Measurements from ENCODE around the gene AKTIP.

GRCh38 chr16:53449816-53450517 lies 53.0 kb downstream of the AKTIP start:
- TF ChIP-seq CTCF (IDR thresholded peaks at IDR 0.05) (no peak), POLR2A (IDR thresholded peaks at IDR 0.05) (no peak)

Data from thyroid gland (tissue), 4 donors.